Measurements from ENCODE around the gene CROCC2. TPM values are rescaled to one million over a fixed set of nuclear protein-coding genes. Genes with fewer than 3 reads are reported as not detected.

The CROCC2 gene
- total RNA-seq, 4 donors from 2014 or later, result 0.07 TPM; not detected in 3

GRCh38 chr2:240913810-240914644 lies 7.9 kb downstream of the CROCC2 start:
- intact Hi-C loops (cut with DNase I; ENCODE audit: low total_unique reads) (loop anchor here (5.0 to 10.0 kb wide), 3 partner anchors 78 to 233 kb away; partner anchors contain the start of genes MTERF4 and PASK), in situ Hi-C loops (cut with MboI; ENCODE audit: low sequenced_read_pairs in 4 of 4) (no loop called here)

GRCh38 chr2:240914645-240915525 lies 8.7 kb downstream of the CROCC2 start:
- in situ Hi-C loops (cut with MboI; ENCODE audit: low sequenced_read_pairs in 4 of 4) (no loop called here), intact Hi-C loops (cut with DNase I; ENCODE audit: low total_unique reads) (loop anchor here (5.0 to 10.0 kb wide), 3 partner anchors 77 to 232 kb away; partner anchors contain the start of genes MTERF4 and PASK)
- H3K36me3 ChIP-seq, result no peaks in the 10 kb centered on the region
- no peak for ATAC-seq
- no peak overlapping the region for H3K27ac ChIP-seq
- peaks cover 3 to 6% of the 10 kb centered on the region in 2 donors for H3K4me1 ChIP-seq
- no peak overlapping the region for H3K4me3 ChIP-seq
- H3K9me3 ChIP-seq, result no peaks in the 10 kb centered on the region
- TF ChIP-seq, protein P1, sequence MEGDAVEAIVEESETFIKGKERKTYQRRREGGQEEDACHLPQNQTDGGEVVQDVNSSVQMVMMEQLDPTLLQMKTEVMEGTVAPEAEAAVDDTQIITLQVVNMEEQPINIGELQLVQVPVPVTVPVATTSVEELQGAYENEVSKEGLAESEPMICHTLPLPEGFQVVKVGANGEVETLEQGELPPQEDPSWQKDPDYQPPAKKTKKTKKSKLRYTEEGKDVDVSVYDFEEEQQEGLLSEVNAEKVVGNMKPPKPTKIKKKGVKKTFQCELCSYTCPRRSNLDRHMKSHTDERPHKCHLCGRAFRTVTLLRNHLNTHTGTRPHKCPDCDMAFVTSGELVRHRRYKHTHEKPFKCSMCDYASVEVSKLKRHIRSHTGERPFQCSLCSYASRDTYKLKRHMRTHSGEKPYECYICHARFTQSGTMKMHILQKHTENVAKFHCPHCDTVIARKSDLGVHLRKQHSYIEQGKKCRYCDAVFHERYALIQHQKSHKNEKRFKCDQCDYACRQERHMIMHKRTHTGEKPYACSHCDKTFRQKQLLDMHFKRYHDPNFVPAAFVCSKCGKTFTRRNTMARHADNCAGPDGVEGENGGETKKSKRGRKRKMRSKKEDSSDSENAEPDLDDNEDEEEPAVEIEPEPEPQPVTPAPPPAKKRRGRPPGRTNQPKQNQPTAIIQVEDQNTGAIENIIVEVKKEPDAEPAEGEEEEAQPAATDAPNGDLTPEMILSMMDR (IDR thresholded peaks at IDR 0.05 in 4 of 5, conservative IDR thresholded peaks at IDR 0.05 in 1 of 5), result peak in 1 of 5 experiments; percentile 6
- no peak for TF ChIP-seq POLR2A (IDR thresholded peaks at IDR 0.05)
- peaks cover 5 to 13% (median 8%) of the 10 kb centered on the region in 3 donors for H3K27me3 ChIP-seq
- no peak for DNase-seq

More at GRCh38 chr2:240913810-240914644, 7.9 kb downstream of the CROCC2 start:
- TF ChIP-seq, protein P1 (IDR thresholded peaks at IDR 0.05 in 4 of 5, conservative IDR thresholded peaks at IDR 0.05 in 1 of 5), result peak; percentile 63 to 92 (median 88)
- no peak for TF ChIP-seq POLR2A (IDR thresholded peaks at IDR 0.05)
- peak overlapping the region in 1 of 4 donors; percentile 5 for H3K4me3 ChIP-seq
- DNase-seq (peak in 1 of 2 donors; percentile 39), ATAC-seq (peak; percentile 31 to 59)
- no peaks in the 10 kb centered on the region for H3K36me3 ChIP-seq
- peaks cover 5 to 13% (median 8%) of the 10 kb centered on the region in 3 donors for H3K27me3 ChIP-seq
- H3K9me3 ChIP-seq, result no peaks in the 10 kb centered on the region
- H3K4me1 ChIP-seq, result peaks cover 3 to 6% of the 10 kb centered on the region in 2 donors
- H3K27ac ChIP-seq, result no peak overlapping the region

DNA sequence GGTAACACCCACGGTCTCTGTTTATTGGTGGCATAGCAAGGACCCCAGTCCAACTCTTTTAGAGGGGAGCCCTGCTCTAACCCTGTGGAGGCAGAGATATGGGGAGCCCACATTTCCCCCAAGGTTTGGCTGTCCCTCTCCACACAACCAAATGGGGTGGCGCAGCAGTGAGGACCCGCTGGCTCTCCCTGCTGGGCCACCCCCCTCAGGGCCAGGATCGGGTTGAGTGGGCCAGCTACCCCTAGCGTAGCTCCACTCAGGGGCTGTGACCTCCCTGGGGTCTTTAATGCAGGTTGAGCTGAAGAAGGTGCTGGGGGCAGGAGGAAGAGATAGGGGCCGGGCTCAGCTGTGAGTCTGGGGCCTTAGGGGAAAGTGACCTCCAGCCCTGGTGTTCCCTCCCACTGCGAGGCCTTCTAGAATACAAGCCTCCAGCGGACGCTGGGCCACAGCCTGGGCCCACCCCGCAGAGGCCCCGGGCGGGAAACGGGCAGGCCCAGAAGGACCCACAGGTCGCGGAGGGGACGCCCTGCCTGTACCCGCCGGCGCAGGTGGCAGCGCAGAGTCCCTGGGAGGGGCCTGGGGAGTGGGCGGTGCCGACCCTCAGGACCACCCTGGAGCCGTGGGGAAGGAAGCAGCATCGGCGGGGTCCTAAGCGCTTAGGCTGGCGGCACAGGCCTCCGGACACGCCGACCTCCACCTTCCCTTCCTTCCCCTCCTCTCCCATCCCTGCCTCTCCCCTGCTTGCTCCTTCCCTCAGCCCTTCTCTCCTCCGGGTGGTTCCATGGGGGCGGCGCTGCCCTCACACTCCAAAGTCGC lies 9.6 kb downstream of the CROCC2 start:
- in situ Hi-C loops (cut with MboI; ENCODE audit: low sequenced_read_pairs in 4 of 4), result no loop called here
- no peaks in the 10 kb centered on the region for H3K9me3 ChIP-seq
- TF ChIP-seq, protein P1 (IDR thresholded peaks at IDR 0.05 in 4 of 5, conservative IDR thresholded peaks at IDR 0.05 in 1 of 5), result no peak
- TF ChIP-seq POLR2A (IDR thresholded peaks at IDR 0.05), result no peak
- H3K4me1 ChIP-seq, result peaks cover 3 to 6% of the 10 kb centered on the region in 2 donors
- no peak for DNase-seq
- H3K36me3 ChIP-seq, result no peaks in the 10 kb centered on the region
- H3K27ac ChIP-seq, result no peak overlapping the region
- intact Hi-C loops (cut with DNase I; ENCODE audit: low total_unique reads), result loop anchor here (10.0 kb wide), 1 partner anchor 189 kb away; the partner anchor contains the start of gene MTERF4
- ATAC-seq, result no peak
- no peak overlapping the region for H3K4me3 ChIP-seq
- peaks cover 5 to 13% (median 8%) of the 10 kb centered on the region in 3 donors for H3K27me3 ChIP-seq

DNA sequence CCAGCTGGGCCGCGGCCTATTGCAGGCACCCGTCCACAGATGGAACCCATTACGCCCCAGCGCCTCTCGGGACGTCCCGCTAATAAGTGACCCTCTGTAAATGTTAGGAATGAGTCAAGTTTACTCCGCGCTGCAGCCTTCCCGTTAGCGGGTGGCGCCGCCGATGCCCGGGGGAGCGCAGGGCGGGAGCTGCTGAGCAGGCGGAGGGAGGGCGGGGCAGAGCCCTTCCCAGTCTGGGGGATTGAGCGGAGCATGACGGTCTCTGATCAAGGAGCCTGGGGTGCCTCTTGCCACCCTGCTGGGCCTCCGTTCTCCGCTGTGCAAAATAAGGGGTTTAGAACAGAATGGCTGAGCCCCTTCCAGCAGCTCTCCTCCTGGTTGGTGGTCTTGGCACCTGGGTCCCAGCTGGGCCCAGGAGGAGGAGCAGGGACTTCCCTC lies 10.5 kb downstream of the CROCC2 start:
- no peak overlapping the region for H3K4me3 ChIP-seq
- intact Hi-C loops (cut with DNase I; ENCODE audit: low total_unique reads) (loop anchor here (10.0 kb wide), 1 partner anchor 188 kb away; the partner anchor contains the start of gene MTERF4), in situ Hi-C loops (cut with MboI; ENCODE audit: low sequenced_read_pairs in 4 of 4) (no loop called here)
- H3K9me3 ChIP-seq, result no peaks in the 10 kb centered on the region
- ATAC-seq (peak in 1 of 2 donors; percentile 34), DNase-seq (peak in 1 of 2 donors; percentile 39)
- H3K27ac ChIP-seq, result no peak overlapping the region
- TF ChIP-seq, protein P1 (IDR thresholded peaks at IDR 0.05 in 4 of 5, conservative IDR thresholded peaks at IDR 0.05 in 1 of 5), result no peak
- TF ChIP-seq POLR2A (IDR thresholded peaks at IDR 0.05), result no peak
- H3K4me1 ChIP-seq, result peaks cover 3 to 6% of the 10 kb centered on the region in 2 donors
- no peaks in the 10 kb centered on the region for H3K36me3 ChIP-seq
- peaks cover 5 to 13% (median 8%) of the 10 kb centered on the region in 3 donors for H3K27me3 ChIP-seq
